ENCODE results near the gene SYNJ1.

DNA sequence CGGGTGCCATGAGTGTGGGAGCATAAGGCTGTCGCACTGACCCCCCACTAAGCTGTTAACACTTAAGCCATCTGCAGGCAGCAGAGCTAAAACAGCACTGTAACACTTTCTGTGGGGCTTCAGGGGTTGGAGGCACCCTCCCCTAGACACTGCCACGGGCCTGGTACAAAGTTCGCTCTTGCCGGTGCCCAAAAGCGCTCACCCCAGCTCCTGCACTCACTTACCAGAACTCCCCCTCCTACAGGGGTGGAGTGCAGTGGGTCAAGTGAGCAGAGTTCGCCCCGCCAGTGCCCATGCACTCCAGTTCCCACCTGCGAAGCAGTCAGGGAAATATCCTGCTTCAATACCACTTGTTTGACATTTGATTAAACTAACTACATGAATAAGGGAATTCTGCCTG lies 69.3 kb downstream of the SYNJ1 start:
- TF ChIP-seq POLR2A (IDR thresholded peaks at IDR 0.05; ENCODE audit: low read length) (no peak), GATA1 (IDR thresholded peaks at IDR 0.05; ENCODE audit: low read depth, low read length) (no peak)
